ENCODE measurements around the gene ZCCHC14.
A peak's percentile ranks its signal among the peaks of the same experiment; 100 is the strongest.

ZCCHC14 gene

DNA sequence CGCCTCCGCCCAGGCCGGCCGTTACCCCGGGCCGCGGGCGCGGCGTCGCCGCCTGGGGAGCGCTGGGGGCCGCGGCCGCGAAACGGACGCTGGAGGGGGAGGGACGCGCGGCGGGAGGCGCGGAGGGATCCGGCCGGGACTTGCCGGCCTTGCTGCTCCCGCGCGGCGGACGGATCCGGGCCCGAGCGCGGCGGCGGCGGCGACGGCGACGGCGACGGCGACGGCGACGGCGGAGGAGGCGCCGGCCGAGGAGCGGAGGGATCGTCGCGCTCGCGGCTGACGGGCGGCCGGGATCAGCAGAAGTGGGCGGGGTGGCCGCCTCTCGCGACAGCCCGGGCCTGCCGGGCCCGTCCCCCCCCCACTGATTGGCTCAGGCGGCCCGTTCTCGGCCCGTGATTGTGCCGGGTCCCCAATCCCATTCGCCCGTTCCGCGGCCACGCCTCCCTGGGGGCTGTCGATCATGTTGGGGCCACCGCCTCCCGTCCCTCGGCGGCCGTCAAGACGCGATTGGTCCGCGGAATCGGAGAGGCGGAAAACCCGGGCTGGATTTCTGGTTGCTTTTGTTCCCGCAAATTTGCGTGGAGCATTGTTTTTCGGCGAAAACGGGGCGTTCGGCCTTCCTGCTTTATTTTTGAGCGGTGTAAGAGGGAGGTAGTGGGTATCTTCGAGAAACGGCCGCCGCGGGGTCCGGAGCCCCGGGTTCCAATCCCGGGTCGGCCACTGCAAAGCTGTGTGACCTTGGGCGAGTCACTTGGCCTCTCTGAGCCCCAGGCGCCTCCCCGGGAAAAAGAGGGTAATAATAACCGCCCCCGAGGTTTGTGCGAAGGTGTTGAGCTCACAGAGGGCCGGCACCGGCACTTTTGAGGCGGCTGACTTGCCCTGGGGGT lies at the start of gene ZCCHC14:
TSS of gene ZCCHC14 (minus strand) at position 304 of the 887 bp plus-strand sequence. CDS start 786 bp downstream, outside the sequence.
- peak within 1 kb of the TSS; percentile 46 for H3K4me3 ChIP-seq (ENCODE audit: low read depth, low read length)
- DNase-seq (ENCODE audit: low read depth), result peak; percentile 98

GRCh38 chr16:87541872-87542234 lies 49.0 kb upstream of the ZCCHC14 start:
- H3K4me3 ChIP-seq (ENCODE audit: low read depth, low read length), result no peak overlapping the region
- no peak for DNase-seq (ENCODE audit: low read depth)

DNA sequence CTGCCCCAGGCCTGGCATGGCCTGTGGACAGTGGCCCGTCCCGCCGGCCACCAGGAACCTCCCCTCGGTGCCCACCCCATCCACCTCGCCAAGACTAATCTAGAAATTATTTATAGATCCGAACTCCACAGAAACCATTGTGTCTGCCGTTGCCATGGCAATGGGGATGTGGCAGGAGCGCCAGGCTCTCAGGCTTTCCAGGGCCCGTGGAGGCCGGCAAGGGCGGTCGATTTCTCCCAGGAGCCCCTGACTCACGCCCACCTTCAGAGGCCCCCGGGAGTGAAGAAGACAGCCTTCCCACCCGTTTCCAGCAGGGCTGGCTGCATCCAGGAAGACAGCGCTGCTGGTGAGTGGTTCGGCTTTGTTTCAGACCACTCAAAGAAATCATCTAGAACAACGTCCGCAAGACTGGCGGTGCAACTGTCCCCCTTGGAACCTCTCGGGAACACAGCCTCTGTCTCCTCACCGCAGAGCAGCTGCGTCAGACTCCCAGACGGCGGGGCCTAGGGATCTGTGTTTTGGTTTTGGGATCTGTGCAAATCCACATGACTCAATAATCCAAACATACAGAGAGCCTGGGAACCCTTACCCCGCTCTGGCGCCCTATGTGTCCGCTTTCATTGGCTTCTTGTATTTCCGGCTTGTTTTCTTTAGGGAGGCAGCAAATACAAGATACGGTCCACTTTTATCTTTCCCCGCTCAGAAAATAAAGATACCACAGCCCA lies 48.5 kb upstream of the ZCCHC14 start:
- DNase-seq (ENCODE audit: low read depth), result peak; percentile 43
- no peak overlapping the region for H3K4me3 ChIP-seq (ENCODE audit: low read depth, low read length)

DNA sequence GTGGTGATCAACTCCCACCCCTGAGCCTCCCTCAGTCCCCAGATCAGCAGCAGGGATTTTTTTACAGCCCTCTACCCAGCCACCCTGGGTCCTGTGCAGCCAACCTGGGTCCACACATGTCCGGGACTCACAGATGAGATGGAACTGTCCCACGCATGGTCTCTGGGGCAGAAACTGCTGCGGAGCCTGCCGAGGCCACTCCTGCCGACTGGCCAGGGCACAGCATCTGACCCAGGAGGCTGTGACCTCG lies 48.0 kb upstream of the ZCCHC14 start:
- no peak overlapping the region for H3K4me3 ChIP-seq (ENCODE audit: low read depth, low read length)
- no peak for DNase-seq (ENCODE audit: low read depth)

DNA sequence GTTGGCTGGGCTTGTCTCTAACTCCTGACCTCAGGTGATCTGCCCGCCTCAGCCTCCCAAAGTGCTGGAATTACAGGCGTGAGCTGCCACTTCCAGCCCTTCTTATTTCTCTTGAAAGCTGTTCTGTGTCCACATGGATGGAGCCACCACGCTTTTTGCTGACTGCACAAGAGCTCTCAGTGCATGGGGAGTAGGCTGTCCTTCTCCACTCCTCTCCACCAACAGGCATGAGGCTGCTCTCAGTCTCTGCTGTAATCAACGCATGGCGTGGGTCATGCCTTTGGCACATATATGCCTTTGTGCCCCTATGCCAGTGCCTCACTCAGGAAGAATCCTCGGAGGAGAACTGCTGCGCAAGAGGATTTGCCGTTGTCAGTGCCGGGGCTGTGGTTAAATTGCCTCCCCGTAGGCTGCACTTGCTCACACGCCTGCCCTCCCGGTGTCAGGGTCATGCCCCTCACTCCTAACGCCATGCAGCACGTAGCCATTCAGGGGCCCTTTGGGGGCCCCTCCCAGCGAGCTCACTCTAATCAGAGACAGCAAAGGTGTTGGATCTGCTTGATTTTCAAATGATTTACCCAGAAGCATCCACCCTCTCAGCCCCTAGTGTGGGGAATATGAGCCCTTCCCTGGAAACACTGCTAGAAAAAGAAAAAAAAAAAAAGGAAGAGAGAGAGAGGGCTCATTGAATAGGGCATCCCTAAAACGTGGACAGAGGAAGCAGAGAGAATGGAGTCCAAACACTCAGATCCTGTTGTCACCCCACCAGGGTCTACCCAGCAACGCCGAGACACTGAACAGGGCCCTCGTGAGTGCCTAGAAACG lies 47.5 kb upstream of the ZCCHC14 start:
- no peak overlapping the region for H3K4me3 ChIP-seq (ENCODE audit: low read depth, low read length)
- no peak for DNase-seq (ENCODE audit: low read depth)

- no peak for DNase-seq (ENCODE audit: low read depth)
- no peak overlapping the region for H3K4me3 ChIP-seq (ENCODE audit: low read depth, low read length)
These were observed 46.3 kb upstream of the ZCCHC14 start for GRCh38 chr16:87539113-87539512.

DNA sequence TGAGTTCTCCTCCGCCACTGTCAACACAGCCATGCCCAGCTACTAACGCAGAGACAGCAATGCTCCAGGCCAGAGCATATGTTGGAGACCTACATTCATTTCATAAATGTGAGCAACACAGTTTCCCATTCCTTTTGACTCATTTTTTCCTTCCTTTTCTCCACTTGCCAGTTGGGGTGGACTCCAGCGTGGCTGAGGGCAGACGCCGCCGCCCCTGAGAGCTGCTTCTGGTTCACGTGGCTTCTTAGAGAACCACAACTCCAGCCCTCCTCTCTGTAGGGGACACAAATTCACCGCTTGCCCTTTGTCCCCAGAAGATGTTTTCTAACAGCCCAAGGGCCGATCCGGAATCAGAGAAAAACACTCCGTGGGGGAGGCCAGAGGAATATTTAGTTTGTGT lies 45.8 kb upstream of the ZCCHC14 start:
- no peak overlapping the region for H3K4me3 ChIP-seq (ENCODE audit: low read depth, low read length)
- DNase-seq (ENCODE audit: low read depth), result no peak

DNA sequence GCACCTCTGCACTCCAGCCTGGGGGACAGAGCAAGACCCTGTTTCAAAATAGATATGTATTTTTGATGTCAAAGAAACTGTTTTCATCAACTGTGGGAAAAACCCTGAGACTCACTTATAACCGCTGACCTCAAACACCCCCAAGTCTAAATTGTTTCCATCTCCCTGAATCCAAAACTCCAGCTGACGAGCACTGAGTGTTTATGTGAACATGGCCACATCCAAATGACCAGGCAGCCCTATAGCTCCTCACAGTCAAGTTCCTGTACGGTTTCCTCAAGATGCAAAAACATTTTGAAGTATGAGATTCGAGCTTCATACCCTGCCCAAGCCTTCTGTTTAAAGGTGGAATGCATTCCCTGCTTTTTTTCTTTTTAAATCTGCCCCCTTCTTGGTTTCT lies 45.3 kb upstream of the ZCCHC14 start:
- H3K4me3 ChIP-seq (ENCODE audit: low read depth, low read length), result no peak overlapping the region
- DNase-seq (ENCODE audit: low read depth), result no peak

DNA sequence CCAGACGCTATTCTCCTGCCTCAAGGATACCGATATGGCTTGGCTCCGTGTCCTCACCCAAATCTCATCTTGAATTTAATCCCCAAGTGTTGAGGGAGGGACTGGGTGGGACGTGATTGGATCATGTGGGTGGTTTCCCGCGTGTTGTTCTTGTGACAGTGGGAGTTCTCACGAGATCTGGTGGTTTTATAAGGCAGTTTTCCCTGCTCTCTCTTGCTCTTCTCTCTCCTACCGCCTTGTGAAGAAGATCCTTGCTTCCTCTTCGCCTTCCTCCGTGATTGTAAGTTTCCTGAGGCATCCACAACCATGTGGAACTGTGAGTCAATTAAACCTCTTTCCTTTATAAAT lies 43.9 kb upstream of the ZCCHC14 start:
- no peak overlapping the region for H3K4me3 ChIP-seq (ENCODE audit: low read depth, low read length)
- no peak for DNase-seq (ENCODE audit: low read depth)

DNA sequence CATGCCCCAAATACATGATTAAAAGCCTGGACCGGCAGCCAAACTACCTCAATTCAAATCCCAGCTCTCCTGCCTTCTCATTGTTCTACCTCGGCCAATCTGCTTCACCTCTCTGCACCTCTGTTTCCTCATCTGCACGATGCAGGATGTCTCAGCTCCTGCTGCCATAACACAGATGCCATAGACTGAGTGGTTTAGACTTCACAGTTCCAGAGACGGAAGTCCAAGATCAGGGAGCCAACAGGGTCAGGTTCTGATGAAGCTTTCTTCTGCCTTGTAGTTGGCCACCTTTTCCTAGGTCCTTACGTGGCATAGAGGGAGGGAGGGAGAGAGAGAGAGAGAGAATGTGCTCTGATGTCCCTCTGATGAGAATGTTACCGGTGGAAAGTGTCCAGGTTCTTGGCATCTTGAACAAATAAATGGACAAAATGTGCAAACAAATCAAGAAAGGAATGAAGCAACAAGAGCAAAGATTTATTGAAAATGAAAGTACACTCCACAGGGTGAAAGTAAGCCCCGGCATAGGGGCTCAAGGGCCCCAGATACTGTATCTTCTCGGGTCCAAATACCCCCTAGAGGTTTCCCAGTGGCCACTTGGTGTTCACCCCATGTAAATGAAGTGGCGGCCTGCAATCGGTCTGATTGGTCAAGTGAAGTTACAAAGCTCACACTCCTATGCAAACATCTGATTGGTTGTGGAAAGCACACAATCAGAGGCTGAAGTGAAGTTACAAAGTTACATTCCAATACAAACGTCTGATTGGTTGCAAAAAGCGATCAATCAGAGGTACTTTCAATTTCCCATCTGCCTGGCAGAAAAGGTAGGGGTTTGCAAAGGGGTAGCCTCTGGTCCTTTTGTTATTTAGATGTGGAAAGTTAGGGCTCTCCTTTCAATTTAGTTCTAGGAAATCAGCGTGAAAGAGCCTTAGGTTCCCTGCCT lies 43.3 kb upstream of the ZCCHC14 start:
- DNase-seq (ENCODE audit: low read depth), result no peak
- H3K4me3 ChIP-seq (ENCODE audit: low read depth, low read length), result no peak overlapping the region

- no peak for DNase-seq (ENCODE audit: low read depth)
- H3K4me3 ChIP-seq (ENCODE audit: low read depth, low read length), result no peak overlapping the region
These were observed 42.6 kb upstream of the ZCCHC14 start for GRCh38 chr16:87535457-87535854.

- no peak for DNase-seq (ENCODE audit: low read depth)
- no peak overlapping the region for H3K4me3 ChIP-seq (ENCODE audit: low read depth, low read length)
These were observed 41.9 kb upstream of the ZCCHC14 start for GRCh38 chr16:87534751-87535150.

- no peak overlapping the region for H3K4me3 ChIP-seq (ENCODE audit: low read depth, low read length)
- DNase-seq (ENCODE audit: low read depth), result no peak
These were observed 41.3 kb upstream of the ZCCHC14 start for GRCh38 chr16:87534030-87534653.

- no peak for DNase-seq (ENCODE audit: low read depth)
- no peak overlapping the region for H3K4me3 ChIP-seq (ENCODE audit: low read depth, low read length)
These were observed 40.2 kb upstream of the ZCCHC14 start for GRCh38 chr16:87533061-87533460.

GRCh38 chr16:87531418-87531817 lies 38.6 kb upstream of the ZCCHC14 start:
- no peak for DNase-seq (ENCODE audit: low read depth)
- no peak overlapping the region for H3K4me3 ChIP-seq (ENCODE audit: low read depth, low read length)

DNA sequence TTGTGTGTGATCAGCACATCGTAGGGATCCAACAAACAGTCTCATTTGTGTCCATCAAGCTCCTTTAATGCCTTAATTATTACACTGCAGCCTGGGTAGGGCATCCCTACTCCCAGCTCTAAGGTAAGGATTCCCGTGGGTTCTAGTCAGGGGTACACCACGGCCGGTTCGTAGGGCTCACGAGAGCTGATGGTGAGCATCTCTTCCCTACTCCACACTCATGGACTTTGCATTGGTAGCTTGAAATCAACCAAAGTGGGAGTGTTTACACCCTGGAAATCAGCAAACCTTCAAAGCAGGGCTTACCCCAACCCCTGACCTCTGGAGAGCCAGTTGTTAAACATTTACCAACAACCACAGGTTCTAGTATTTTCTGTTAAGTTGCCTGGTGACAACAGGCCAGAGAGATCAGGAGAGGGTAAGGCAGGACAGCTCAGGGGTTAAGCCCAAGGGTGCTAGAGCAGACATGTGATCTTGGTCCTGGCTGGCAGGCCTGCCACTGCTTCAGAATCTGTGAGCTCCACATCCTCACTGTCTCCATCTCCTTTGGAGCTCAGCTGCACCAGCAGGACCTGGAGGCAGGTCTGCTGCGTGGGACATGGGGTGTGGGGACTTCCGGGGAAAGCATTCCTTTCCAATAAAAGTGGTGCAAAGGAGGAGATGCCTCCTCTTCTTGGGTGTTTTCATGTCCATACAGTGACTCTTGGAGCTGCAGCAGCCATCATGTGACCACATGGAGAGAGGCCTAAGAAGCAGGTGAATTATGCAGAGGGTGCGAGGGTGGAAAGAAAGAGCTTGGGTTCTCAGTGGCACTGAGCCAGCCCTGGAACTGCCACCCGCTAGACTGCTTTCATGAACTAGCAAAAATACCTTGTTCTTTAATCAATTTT lies 36.1 kb upstream of the ZCCHC14 start:
- H3K4me3 ChIP-seq (ENCODE audit: low read depth, low read length), result no peak overlapping the region
- DNase-seq (ENCODE audit: low read depth), result no peak

DNA sequence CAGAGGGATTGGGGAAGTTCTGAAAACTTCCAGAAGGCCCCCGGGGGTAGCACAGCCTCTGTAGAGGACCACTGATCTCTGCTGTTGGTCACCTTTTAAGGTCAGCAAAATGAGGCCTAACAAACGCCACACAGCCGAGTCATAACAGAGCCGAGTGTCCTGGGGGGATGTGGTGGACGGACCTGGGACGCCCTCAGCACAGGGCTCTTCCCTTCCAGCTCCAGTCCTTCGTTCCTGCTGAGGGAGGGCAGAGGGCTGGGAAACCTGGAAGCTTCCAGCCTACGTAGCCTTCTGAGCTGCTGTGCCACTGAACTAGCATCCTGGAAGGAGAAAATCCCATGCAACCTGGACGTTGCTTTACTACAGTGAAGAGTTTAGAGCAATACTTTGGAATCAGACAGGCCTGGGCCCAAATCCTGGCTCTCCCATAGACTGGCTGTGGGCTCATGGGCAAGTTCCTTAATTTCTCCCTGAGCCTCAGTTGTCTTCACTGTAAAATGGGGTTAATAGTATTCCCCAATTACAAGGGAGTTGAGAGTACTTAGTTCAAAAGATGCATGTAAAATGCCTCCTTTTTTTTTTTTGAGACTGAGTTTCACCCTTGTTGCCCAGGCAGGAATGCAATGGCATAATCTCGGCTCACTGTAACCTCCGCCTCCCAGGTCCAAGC lies 34.4 kb upstream of the ZCCHC14 start:
- DNase-seq (ENCODE audit: low read depth), result no peak
- no peak overlapping the region for H3K4me3 ChIP-seq (ENCODE audit: low read depth, low read length)

Data from skeletal muscle cell (primary cell).